HepG2 (cell line): ENCODE data around the gene STN1. TPM values are rescaled to one million over a fixed set of nuclear protein-coding genes. Genes with fewer than 3 reads are reported as not detected.

Source experiments
- ATAC-seq: fragments of 200-7000 bp; cut with Tn5 transposase; 3 replicates; pipeline ENCODE4 v1.9.1; 2020; ENCODE audit warnings: mild to moderate bottlenecking, moderate library complexity
- BruUV-seq: library from RNA; stranded (reverse); fragments of 400-500 nt; replicated peaks from 2 replicates; lab custom pipeline; 2021; lab: Mats Ljungman, UMichigan
- CTCF ChIA-PET: fragments of 300-600 bp; formaldehyde crosslinking; extraction: SDS; loops from one replicate; lab custom pipeline; 2021; ENCODE audit warnings: low total read pairs, inconsistent platforms, low intra/inter-chr PET ratio; lab: Yijun Ruan, JAX
- POLR2A ChIA-PET: fragments of 350-600 bp; sonication (Branson Sonifier 250); formaldehyde crosslinking; loops from one replicate; lab custom pipeline; 2020; ENCODE audit warnings: antibody characterized with exemption, inconsistent platforms; lab: Yijun Ruan, JAX
- DNase-seq: peaks from one replicate; pipeline ENCODE4 v3.0.0-alpha.2; 2015; ENCODE audit warnings: low spot score
- FAIRE-seq: peaks from 3 replicates; lab custom pipeline; 2011; peaks lifted over from hg19 to GRCh38; lab: Jason Lieb, UNC
- H2AFZ ChIP-seq: one replicate; pipeline ENCODE4 v1.6.1; 2011; ENCODE audit warnings: low read length, inconsistent platforms
- H3K27ac ChIP-seq: fragments of 300-600 bp; 3 replicates; pipeline ENCODE4 v1.8.0; 2011; ENCODE audit warnings: mixed run types, mild to moderate bottlenecking, mixed read lengths, low read length, inconsistent platforms; ENCODE audit not compliant: insufficient read depth; ENCODE audit errors: extremely low read length
- H3K27me3 ChIP-seq, 2 experiments: fragments of 200-600 bp in 1 of 2; 2 replicates in 1 of 2; 3 replicates in 1 of 2; pipeline versions ENCODE4 v1.6.0 to v1.8.0; 2011; ENCODE audit warnings: low read length in 2 of 2, mild to moderate bottlenecking in 2 of 2, moderate library complexity in 2 of 2, inconsistent platforms in 1 of 2; ENCODE audit not compliant: insufficient read depth in 2 of 2, control insufficient read depth in 1 of 2
- H3K36me3 ChIP-seq, 2 experiments: fragments of 200-600 bp in 1 of 2; replicated peaks in 1 of 2; 2 replicates in 1 of 2; 3 replicates in 1 of 2; pipeline versions ENCODE4 v1.5.1 to v1.8.0; 2011; ENCODE audit warnings: low read length in 2 of 2, inconsistent platforms in 1 of 2; ENCODE audit not compliant: insufficient read depth in 2 of 2, control insufficient read depth in 1 of 2
- H3K4me1 ChIP-seq: 2 replicates; pipeline ENCODE4 v1.5.1; 2012; ENCODE audit warnings: low read length, inconsistent platforms; ENCODE audit not compliant: insufficient read depth
- H3K4me2 ChIP-seq: 2 replicates; pipeline ENCODE4 v1.6.0; 2011; ENCODE audit warnings: low read depth, low read length, inconsistent platforms
- H3K4me3 ChIP-seq, 3 experiments: fragments of 200-600 bp in 1 of 3; sonication (generic), shearing (Covaris generic) in 1 of 3; replicated peaks in 1 of 3; 2 replicates each; pipeline ENCODE4 v1.5.1; 2011 to 2016; ENCODE audit warnings: low read length in 3 of 3, inconsistent platforms in 2 of 3, low read depth in 2 of 3, mild to moderate bottlenecking in 2 of 3, control low read depth in 1 of 3, mixed read lengths in 1 of 3; ENCODE audit not compliant: insufficient read depth in 1 of 3
- H3K79me2 ChIP-seq: one replicate; pipeline ENCODE4 v1.6.1; 2011; ENCODE audit warnings: low read length, inconsistent platforms; ENCODE audit not compliant: insufficient read depth
- H3K9ac ChIP-seq: 2 replicates; pipeline ENCODE4 v1.6.0; 2011; ENCODE audit warnings: mild to moderate bottlenecking, low read depth, low read length, inconsistent platforms; ENCODE audit not compliant: insufficient read depth
- H3K9me3 ChIP-seq: 2 replicates; pipeline ENCODE4 v1.5.1; 2012; ENCODE audit warnings: mild to moderate bottlenecking, low read length
- H4K20me1 ChIP-seq: 2 replicates; pipeline ENCODE4 v1.6.0; 2011; ENCODE audit warnings: inconsistent platforms, mild to moderate bottlenecking, low read length, moderate library complexity; ENCODE audit not compliant: insufficient read depth
- ADNP ChIP-seq: sonication (generic); formaldehyde crosslinking; IDR thresholded peaks from 2 replicates; pipeline ENCODE4 v1.4.0; 2020; ENCODE audit warnings: missing genetic modification reagents
- ATF7-NPFF ChIP-seq: sonication (generic); formaldehyde crosslinking; IDR thresholded peaks from 2 replicates; pipeline ENCODE4 v1.8.1; 2023; ENCODE audit warnings: mild to moderate bottlenecking, low read depth, missing genetic modification reagents, moderate library complexity
- DR1 ChIP-seq: sonication (generic); formaldehyde crosslinking; IDR thresholded peaks from 2 replicates; pipeline ENCODE4 v1.8.0; 2021; ENCODE audit warnings: mild to moderate bottlenecking, missing genetic modification reagents, inconsistent platforms
- FOXJ3 ChIP-seq: sonication (generic); formaldehyde crosslinking; IDR thresholded peaks from 2 replicates; pipeline ENCODE4 v1.4.0; 2020; ENCODE audit warnings: missing genetic modification reagents, mild to moderate bottlenecking, borderline replicate concordance
- FOXK2 ChIP-seq: fragments of 450-650 bp; IDR thresholded peaks from 2 replicates; pipeline ENCODE4 v1.6.1; 2016
- GATAD2A ChIP-seq: IDR thresholded peaks from 2 replicates; pipeline ENCODE4 v1.6.1; 2016
- MIER3 ChIP-seq: IDR thresholded peaks from 2 replicates; pipeline ENCODE4 v1.6.1; 2016; ENCODE audit warnings: missing compliant biosample characterization, borderline replicate concordance
- MZF1 ChIP-seq: sonication (generic); formaldehyde crosslinking; IDR thresholded peaks from 2 replicates; pipeline ENCODE4 v1.8.1; 2023; ENCODE audit warnings: mild to moderate bottlenecking, missing genetic modification reagents, borderline replicate concordance
- NFE2L2 ChIP-seq: fragments of 150-350 bp; IDR thresholded peaks from 2 replicates; pipeline ENCODE4 v1.6.1; 2014; ENCODE audit warnings: low read length
- NR1H2 ChIP-seq: sonication (generic); formaldehyde crosslinking; IDR thresholded peaks from 2 replicates; pipeline ENCODE4 v1.8.1; 2022; ENCODE audit warnings: low read depth, missing genetic modification reagents, borderline replicate concordance
- PHF20 ChIP-seq: sonication (generic); formaldehyde crosslinking; IDR thresholded peaks from 2 replicates; pipeline ENCODE4 v1.5.0; 2020; ENCODE audit warnings: mild to moderate bottlenecking, missing genetic modification reagents
- POLR2G ChIP-seq: fragments of 200-400 bp; formaldehyde crosslinking; IDR thresholded peaks from 2 replicates; pipeline ENCODE4 v1.6.1; 2018; ENCODE audit warnings: mild to moderate bottlenecking, low read depth, low read length, moderate library complexity
- ZNF12 ChIP-seq: sonication (generic); formaldehyde crosslinking; IDR thresholded peaks from 2 replicates; pipeline ENCODE4 v1.5.0; 2020; ENCODE audit warnings: missing genetic modification reagents
- ZNF124 ChIP-seq: sonication (generic); formaldehyde crosslinking; IDR thresholded peaks from 2 replicates; pipeline ENCODE4 v1.4.0; 2020; ENCODE audit warnings: missing genetic modification reagents
- ZNF619 ChIP-seq: sonication (generic); formaldehyde crosslinking; IDR thresholded peaks from 2 replicates; pipeline ENCODE4 v1.4.0; 2020; ENCODE audit warnings: mild to moderate bottlenecking, missing genetic modification reagents
- ZNF644 ChIP-seq: IDR thresholded peaks from 2 replicates; pipeline ENCODE4 v1.6.1; 2016; ENCODE audit warnings: low read depth
- WGBS: methylation state at CpG from one replicate; pipeline ENCODE4 v1.1.6; 2017; ENCODE audit warnings: low lambda C conversion rate; 5-methylcytosine and 5-hydroxymethylcytosine counted together
- in situ Hi-C: cut with HindIII; loops from 2 replicates; pipeline ENCODE4 v1.10.0; 2017; ENCODE audit warnings: low pct_unique_long_range_greater_than_20kb; ENCODE audit not compliant: extremely low pct_ligation_motif_present
- intact Hi-C: fragments of 100-400 bp; cut with micrococcal nuclease; formaldehyde crosslinking; loops from one replicate; pipeline ENCODE4 v1.10.0; 2022; ENCODE audit not compliant: unreplicated experiment
- polyA plus RNA-seq, 8 experiments: library from polyadenylated mRNA; depleted of rRNA in 3 of 8; stranded (reverse) in 7 of 8; unstranded in 1 of 8; fragments of >200 nt; fragmentation: Illumina TruSeq in 4 of 8; extraction: Trizol in 4 of 8; gene quantifications; 2 replicates each; pipeline versions ENCODE4 v1.2.1 to v1.2.3, GENCODE V29; 2011 to 2016; ENCODE audit warnings: low read depth in 4 of 8, missing spikeins in 1 of 8, mixed read lengths in 1 of 8; ENCODE audit not compliant: insufficient read depth in 1 of 8
- total RNA-seq, 5 experiments: library from RNA; depleted of rRNA; stranded (reverse); fragments of >200 nt; fragmentation: Illumina TruSeq; extraction: Trizol; gene quantifications; 2 replicates each; pipeline ENCODE4 v1.2.3, GENCODE V29; 2016; ENCODE audit warnings: low read depth in 1 of 5
- TF ChIP-seq, protein P1 (sequence below): sonication (generic); formaldehyde crosslinking; IDR thresholded peaks from 2 replicates; pipeline ENCODE4 v1.5.1; 2020; ENCODE audit warnings: missing genetic modification reagents, mild to moderate bottlenecking, borderline replicate concordance
- TF ChIP-seq, protein P2 (sequence below): sonication (generic); formaldehyde crosslinking; IDR thresholded peaks from 2 replicates; pipeline ENCODE4 v1.4.0; 2020; ENCODE audit warnings: missing genetic modification reagents, borderline replicate concordance
- TF ChIP-seq, protein P3 (sequence below): sonication (generic); formaldehyde crosslinking; IDR thresholded peaks from 2 replicates; pipeline ENCODE4 v1.8.0; 2022; ENCODE audit warnings: mild to moderate bottlenecking, missing genetic modification reagents; ENCODE audit not compliant: insufficient replicate concordance

Gene STN1
- total and polyA plus RNA-seq, 2 of the 13 experiments (the other 11 are each of a cell fraction or from before 2014, with no cell fraction given) = 17.6 to 22.7 TPM

DNA sequence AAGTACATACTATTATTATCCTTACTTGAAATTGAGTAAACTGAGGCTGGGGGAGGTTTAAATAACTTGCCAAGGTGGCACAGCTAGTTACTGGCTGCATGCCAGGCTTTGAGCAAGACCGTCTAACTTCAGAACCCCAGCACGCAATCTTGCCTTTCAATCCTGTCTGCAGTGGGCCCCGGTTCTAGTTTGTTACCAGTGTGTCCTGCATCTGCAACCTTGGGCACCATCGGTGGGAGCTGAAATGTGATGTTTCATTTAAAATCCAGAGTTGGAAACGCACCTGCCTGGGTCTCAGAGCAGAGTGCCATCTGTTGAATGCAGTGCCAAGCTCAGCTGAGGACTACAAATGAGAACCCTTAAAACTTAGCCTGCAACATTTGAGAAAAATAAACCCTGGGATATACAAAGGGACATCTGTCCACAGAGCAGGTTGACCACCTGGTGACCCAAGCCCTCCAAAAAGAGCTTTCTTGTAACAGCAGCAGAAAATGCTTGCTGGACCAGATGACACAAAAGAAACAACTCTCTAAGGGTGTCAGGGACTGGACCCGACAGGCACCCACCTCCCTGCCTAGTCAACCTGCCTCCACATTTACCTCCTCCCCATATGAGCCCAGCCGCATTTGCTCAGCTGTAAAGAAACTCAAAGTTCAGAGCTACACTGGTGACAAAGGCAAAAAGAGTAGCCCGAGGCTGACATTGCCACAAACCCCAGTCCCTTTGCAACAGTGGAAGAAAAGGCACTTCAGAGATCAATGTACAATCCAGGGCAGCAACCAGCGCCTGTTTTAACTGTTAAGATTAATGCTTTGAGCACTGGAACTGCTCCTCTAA lies 64.3 kb downstream of the STN1 start:
- Histone ChIP-seq H4K20me1 (peaks cover 32% of the 10 kb centered on the region), H3K36me3 (peaks cover 10 to 36% of the 10 kb centered on the region in 2 experiments), H3K27me3 (no peaks in the 10 kb centered on the region; a peak in 1 of 5 replicates), H3K79me2 (peaks cover 63% of the 10 kb centered on the region), H3K27ac (peak overlapping the region; percentile 68), H3K4me2 (peak overlapping the region; percentile 94), H3K4me3 (peak overlapping the region; percentile 87 to 93 (median 92)), H3K9me3 (no peaks in the 10 kb centered on the region), H3K4me1 (peaks cover 72% of the 10 kb centered on the region), H3K9ac (peak overlapping the region; percentile 74), H2AFZ (no peak overlapping the region)
- in situ Hi-C loops (no loop called here), intact Hi-C loops (loop anchor here (1.0 to 5.0 kb wide), 3 partner anchors 36 to 72 kb away; no protein-coding TSS in a partner anchor)
- no TSS peak for BruUV-seq
- peak; percentile 91 for FAIRE-seq
- 2% methylated on average over 8 of the region's 9 CpGs for WGBS
- DNase-seq = peak; percentile 90
- ChIA-PET POLR2A (interaction anchor here (0.7 to 6.8 kb wide), 16 partner anchors 10 to 193 kb away, joined by 3 to 107 read pairs (median 6); no protein-coding TSS in a partner anchor), CTCF (no interaction called here)
- peak; percentile 73 for ATAC-seq
- TF ChIP-seq, protein P1, sequence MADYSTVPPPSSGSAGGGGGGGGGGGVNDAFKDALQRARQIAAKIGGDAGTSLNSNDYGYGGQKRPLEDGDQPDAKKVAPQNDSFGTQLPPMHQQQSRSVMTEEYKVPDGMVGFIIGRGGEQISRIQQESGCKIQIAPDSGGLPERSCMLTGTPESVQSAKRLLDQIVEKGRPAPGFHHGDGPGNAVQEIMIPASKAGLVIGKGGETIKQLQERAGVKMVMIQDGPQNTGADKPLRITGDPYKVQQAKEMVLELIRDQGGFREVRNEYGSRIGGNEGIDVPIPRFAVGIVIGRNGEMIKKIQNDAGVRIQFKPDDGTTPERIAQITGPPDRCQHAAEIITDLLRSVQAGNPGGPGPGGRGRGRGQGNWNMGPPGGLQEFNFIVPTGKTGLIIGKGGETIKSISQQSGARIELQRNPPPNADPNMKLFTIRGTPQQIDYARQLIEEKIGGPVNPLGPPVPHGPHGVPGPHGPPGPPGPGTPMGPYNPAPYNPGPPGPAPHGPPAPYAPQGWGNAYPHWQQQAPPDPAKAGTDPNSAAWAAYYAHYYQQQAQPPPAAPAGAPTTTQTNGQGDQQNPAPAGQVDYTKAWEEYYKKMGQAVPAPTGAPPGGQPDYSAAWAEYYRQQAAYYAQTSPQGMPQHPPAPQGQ (CRISPR knock-in tag) = no peak
- no peak for TF ChIP-seq MIER3 (CRISPR knock-in tag)
- TF ChIP-seq ATF7-NPFF (CRISPR knock-in tag) = no peak
- no peak for TF ChIP-seq ADNP
- TF ChIP-seq NR1H2 (CRISPR knock-in tag) = no peak
- no peak for TF ChIP-seq PHF20 (CRISPR knock-in tag)
- peak; percentile 48; the same call in 1 of the 2 replicates for TF ChIP-seq POLR2G
- peak; percentile 19; the same call in 1 of the 2 replicates for TF ChIP-seq FOXK2
- TF ChIP-seq, protein P2, sequence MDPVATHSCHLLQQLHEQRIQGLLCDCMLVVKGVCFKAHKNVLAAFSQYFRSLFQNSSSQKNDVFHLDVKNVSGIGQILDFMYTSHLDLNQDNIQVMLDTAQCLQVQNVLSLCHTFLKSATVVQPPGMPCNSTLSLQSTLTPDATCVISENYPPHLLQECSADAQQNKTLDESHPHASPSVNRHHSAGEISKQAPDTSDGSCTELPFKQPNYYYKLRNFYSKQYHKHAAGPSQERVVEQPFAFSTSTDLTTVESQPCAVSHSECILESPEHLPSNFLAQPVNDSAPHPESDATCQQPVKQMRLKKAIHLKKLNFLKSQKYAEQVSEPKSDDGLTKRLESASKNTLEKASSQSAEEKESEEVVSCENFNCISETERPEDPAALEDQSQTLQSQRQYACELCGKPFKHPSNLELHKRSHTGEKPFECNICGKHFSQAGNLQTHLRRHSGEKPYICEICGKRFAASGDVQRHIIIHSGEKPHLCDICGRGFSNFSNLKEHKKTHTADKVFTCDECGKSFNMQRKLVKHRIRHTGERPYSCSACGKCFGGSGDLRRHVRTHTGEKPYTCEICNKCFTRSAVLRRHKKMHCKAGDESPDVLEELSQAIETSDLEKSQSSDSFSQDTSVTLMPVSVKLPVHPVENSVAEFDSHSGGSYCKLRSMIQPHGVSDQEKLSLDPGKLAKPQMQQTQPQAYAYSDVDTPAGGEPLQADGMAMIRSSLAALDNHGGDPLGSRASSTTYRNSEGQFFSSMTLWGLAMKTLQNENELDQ (CRISPR knock-in tag) = no peak
- TF ChIP-seq, protein P3, sequence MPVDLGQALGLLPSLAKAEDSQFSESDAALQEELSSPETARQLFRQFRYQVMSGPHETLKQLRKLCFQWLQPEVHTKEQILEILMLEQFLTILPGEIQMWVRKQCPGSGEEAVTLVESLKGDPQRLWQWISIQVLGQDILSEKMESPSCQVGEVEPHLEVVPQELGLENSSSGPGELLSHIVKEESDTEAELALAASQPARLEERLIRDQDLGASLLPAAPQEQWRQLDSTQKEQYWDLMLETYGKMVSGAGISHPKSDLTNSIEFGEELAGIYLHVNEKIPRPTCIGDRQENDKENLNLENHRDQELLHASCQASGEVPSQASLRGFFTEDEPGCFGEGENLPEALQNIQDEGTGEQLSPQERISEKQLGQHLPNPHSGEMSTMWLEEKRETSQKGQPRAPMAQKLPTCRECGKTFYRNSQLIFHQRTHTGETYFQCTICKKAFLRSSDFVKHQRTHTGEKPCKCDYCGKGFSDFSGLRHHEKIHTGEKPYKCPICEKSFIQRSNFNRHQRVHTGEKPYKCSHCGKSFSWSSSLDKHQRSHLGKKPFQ (CRISPR knock-in tag) = peak; percentile 10
- TF ChIP-seq GATAD2A (CRISPR knock-in tag) = peak; percentile 57; the same call in 1 of the 2 replicates
- TF ChIP-seq DR1 (CRISPR knock-in tag) = no peak
- 0 out of 2 replicates have a peak, but pooled peaks have one; percentile 25 for TF ChIP-seq ZNF12 (CRISPR knock-in tag)
- no peak for TF ChIP-seq MZF1
- no peak for TF ChIP-seq ZNF644 (CRISPR knock-in tag)
- peak; percentile 69 for TF ChIP-seq FOXJ3 (CRISPR knock-in tag)
- TF ChIP-seq NFE2L2 = no peak
- peak; percentile 51; the same call in 1 of the 2 replicates for TF ChIP-seq ZNF124 (CRISPR knock-in tag)
- no peak for TF ChIP-seq ZNF619 (CRISPR knock-in tag)
